ENCODE measurements around the gene GLIPR1L2.
"Not testable (repeated sequence)": the region's sequence is repeated elsewhere in the genome, so short reads cannot be mapped to it uniquely, and the experiment has no call there.

GLIPR1L2 gene

GRCh38 chr12:75438059-75438754 is 47.3 kb downstream of the GLIPR1L2 start:
- DNase-seq: no peak

- DNase-seq: no peak
Observed at GRCh38 chr12:75439048-75439447, 48.2 kb downstream of the GLIPR1L2 start.

GRCh38 chr12:75439930-75440329 is 49.0 kb downstream of the GLIPR1L2 start:
- no peak for DNase-seq

- not testable (repeated sequence) for DNase-seq
Observed at GRCh38 chr12:75441687-75442449, 51.0 kb downstream of the GLIPR1L2 start.

DNA sequence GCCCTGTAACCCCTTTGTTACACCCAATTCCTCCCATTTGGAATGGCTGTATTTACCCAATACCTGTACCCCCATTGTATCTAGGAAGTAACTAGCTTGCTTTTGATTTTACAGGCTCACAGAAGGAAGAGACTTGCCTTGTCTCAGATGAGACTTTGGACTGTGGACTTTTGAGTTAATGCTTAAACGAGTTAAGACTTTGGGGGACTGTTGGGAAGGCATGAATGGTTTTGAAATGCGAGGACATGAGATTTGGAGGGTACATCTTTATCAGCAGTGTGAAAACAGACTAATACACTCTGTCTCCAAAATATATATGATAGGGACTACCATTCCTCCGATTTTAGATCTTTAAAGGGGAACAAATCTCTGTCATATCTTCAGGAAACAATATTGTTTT is 51.6 kb downstream of the GLIPR1L2 start:
- DNase-seq: not testable (repeated sequence)

DNA sequence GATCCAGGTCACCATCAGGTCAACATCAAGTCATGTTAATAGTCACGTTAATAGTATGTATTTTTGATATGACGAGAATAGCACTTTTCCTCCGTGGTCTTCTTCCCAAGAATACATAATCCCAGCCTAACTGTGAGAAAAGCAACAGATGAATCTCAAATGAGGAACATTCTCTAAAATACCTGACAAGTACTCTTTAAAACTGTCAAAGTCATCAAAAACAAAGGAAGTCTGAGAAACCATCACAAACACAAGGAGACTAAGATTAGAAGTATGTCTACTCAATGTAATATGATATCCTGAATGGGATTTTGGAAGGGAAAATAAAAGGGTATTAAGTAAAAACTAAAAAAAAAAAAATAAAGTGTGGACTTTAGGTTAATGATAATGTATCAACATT is 52.8 kb downstream of the GLIPR1L2 start:
- DNase-seq: no peak

DNA sequence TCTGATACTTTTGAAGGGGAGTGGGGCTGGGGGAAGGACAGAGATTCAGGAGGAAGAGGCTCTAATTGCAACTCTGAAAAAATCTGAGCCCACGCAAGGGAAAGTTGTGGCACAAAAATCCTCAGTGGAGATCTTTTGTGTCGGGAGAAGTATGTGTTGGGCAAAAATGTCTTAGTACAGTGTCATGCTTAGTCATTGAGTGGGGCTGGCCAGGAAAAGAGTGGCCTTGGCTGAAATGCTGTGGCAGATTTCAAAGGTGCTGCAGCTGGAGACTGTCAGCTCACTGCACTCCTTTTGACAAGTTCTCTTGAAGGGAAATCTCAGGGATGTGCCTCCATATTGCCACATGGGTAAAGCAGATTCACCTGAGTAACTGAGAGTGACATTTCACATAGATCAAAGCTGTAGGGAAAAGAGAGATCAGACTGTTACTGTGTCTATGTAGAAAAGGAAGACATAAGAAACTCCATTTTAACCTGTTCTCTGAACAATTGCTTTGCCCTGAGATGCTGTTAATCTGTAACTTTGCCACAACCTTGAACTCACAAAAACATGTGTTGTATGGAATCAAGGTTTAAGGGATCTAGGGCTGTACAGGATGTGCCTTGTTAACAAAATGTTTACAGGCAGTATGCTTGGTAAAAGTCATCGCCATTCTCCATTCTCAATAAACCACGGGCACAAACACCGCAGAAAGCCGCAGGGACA is 53.7 kb downstream of the GLIPR1L2 start:
- DNase-seq: no peak

DNA sequence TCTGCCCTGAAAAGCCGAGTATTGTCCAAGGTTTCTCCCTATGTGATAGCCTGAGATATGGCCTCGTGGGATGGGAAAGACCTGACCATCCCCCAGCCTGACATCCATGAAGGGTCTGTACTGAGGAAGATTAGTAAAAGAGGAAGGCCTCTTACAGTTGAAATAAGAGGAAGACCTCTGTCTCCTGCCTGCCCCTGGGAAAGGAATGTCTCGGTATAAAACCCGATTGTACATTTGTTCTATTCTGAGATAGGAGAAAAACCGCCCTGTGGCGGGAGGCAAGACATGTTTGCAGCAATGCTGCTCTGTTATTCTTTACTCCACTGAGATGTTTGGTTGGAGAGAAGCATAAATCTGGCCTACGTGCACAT is 54.2 kb downstream of the GLIPR1L2 start:
- not testable (repeated sequence) for DNase-seq

GRCh38 chr12:75446857-75447256 is 56.0 kb downstream of the GLIPR1L2 start:
- no peak for DNase-seq

- DNase-seq: no peak
Observed at GRCh38 chr12:75447691-75448393, 57.0 kb downstream of the GLIPR1L2 start.

DNA sequence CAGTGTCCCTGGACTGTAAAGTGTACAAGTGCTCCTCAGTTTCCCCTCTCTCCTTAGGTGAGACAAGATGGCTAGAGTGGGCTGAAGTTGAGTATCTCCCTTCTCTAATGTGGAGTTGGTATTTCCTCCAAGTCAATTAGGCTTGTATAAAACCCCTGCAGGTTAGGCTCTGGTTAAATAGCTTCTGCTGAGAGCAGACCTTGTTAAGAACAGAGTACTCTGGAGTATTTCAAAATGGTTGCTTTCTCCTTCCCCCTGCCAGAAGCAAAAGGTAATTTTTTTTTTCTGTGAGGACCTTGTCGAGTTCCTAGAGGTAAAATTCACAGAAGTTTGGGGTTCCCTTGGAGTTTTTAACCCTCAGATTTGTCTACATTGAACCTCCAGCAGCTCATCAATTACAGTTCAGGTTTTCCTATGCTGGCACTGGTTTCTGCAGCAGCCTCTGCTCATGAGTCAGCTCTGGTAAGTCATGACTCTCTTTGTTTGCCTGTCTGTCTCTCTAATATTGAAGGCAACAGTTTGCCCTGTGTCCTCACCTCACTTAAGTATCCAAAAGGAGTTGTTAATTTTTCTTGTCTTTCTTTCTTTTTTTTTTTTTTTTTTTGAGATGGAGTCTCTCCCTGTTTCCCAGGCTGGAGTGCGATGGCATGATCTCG is 61.9 kb downstream of the GLIPR1L2 start:
- no peak for DNase-seq

DNA sequence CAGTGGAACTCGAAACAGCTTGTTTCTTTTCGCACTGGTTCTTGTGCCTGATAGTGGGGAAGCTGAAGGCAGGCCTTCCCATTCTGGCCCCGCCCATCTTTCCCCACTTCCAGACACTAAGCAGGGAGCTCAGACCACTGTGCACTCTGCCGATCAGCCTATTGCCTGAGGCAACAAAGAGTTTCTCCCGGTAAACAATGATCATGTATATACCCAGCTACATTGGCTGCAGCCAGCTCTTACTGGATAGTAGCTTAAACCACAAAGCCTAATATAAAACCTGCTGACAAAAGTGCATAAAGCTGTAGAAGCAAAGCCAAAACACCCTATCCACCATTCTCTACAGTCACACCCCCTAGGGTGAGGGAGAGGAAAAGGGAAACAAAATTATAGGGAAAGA is 65.0 kb downstream of the GLIPR1L2 start:
- DNase-seq: no peak

GRCh38 chr12:75457191-75457590 is 66.3 kb downstream of the GLIPR1L2 start:
- no peak for DNase-seq

- DNase-seq: not testable (repeated sequence)
Observed at GRCh38 chr12:75457866-75458265, 67.0 kb downstream of the GLIPR1L2 start.

DNA sequence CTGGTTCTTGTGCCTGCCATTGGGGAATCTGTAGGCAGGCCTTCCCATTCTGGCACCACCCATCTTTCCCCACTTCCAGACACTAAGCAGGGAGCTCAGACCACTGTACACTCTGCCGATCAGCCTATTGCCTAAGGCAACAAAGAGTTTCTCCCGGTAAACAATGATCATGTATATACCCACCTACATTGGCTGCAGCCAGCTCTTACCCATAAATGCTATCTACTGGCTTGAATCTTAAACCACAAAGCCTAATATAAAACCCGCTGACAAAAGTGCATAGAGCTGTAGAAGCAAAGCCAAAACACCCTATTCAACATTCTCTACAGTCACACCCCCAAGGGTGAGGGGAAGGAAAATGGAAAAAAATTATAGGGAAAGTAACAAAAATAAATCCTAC is 68.9 kb downstream of the GLIPR1L2 start:
- DNase-seq: no peak

DNA sequence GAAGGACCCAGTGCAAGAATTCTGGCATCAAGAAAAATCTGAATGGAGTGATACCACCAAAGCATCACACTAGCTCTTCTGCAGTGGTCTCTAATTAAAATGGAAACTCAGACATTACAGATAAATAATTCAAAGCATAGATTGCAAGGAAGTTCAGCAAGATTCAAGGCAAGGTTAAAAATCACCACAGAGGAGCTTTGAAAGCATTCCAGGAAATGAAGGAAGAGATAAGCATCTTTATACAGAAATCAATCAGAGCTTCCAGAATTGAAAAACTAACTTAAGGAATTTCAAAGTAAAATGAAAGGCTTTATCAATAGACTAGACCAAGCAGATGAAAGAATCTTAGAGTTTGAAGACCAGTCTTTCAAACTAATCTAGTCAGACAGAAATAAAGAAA is 69.3 kb downstream of the GLIPR1L2 start:
- DNase-seq: no peak

DNA sequence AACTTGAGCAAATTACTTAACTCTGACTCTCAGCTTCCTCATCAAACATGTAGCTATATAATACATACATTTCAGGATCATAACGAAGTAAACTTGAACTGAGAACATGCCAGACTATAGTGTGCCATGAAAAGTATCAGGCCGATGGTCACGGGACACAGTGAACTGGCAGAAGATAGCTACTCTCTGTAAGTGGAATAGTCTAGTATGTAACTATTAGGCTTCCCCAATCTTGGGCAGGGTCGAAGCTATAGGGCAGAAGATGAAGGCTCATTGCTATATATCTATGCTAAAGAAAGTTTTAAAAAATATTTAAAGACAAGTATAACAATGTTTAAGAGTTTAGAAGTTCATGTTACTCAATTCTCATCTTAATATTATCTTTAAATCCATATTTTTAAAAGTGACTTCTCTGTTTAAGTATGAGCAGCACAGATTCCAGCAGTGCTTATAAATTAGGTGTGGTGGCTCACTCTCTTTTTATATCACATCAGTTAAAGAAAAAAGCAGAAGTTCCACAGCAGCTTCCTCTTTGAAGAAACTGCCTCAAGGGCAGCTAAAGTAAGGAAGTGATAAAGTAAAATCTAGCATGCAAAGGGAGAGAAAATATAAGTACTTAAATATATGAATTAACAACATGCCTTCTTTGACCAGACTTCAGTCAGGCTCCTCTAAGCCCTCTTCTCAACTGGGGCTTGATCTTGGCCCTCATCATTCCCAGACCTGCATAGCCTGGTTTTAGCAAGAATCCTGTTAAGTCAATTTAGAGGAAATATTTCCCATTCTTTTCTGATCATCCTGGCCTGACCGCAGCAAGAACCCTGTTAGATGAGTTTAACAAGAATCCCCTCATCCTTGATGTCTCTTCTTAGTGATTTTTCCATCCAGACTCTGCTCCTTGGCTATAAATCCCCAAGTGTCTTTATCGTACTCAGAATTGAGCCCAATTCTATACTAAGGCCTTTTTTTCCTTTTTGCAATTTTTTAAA is 81.3 kb downstream of the GLIPR1L2 start:
- DNase-seq: no peak

DNA sequence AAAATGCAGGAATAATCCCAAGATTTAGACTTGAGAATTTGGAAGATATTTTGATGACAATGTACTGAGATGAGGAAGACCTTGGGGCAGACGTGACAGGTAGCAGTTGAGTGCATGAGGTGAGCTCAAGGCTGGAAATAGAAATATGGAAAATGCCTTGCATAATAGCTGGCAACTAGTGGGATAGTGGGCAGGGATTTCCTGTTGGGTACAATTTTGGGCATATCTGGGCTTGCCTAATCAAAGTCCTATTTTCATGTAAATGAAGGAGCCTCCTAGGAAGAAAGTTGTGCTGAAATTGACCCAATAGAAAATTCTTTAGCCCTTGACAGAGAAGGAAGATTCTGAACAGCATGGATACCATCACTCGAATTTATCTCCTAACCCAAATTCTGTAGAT is 83.2 kb downstream of the GLIPR1L2 start:
- no peak for DNase-seq

GRCh38 chr12:75476071-75476470 is 85.2 kb downstream of the GLIPR1L2 start:
- DNase-seq: no peak

GRCh38 chr12:75477137-75477536 is 86.2 kb downstream of the GLIPR1L2 start:
- DNase-seq: no peak

DNA sequence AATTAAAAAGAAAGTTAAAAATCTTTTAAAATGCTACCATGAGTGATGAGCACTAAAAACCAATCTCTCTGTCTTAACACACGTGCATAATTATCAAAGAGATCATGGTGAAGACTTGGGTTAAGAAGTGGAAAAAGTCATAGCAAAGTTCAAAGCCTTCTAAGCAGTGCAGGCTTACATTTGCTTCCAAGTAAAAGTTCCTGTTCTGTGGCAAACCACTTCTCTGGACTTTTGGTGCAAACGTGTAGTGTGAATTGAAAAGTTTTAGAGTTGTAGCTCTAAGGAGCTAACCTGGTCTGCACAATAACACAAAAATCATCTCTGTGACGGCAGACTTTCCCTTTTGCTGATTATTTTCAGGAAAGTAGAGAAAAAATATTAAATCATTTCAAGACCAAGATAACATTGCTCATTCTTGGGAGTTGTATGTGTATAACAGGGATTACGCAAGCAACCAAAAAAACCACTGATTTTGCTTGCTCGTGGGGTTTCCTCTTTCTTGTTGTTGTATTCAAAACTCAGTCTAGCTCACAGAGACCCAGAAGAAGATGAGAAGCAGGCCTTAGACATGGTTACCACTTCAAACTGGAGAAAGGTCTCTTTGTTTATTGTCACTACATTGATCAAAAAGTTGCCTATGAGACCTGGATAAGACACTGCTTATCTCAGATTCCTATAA is 87.4 kb downstream of the GLIPR1L2 start:
- no peak for DNase-seq

Data from activated T-cell treated with anti-CD3 and anti-CD28 coated beads for 4 hours (primary cell).